SK-N-MC (cell line): Measurements from ENCODE around the gene PRPF6.

Experiments used
- EZH2 ChIP-seq: fragments of 200-600 bp; sonication (generic); IDR thresholded peaks from one replicate; pipeline ENCODE4 v1.6.1; 2017; ENCODE audit warnings: antibody characterized with exemption
- FOXP2 ChIP-seq: optimal IDR thresholded peaks from 2 replicates; pipeline ENCODE3; 2011; ENCODE audit warnings: mild to moderate bottlenecking, moderate library complexity; ENCODE audit not compliant: insufficient read depth; ENCODE audit errors: extremely low read length, control extremely low read depth
- POLR2AphosphoS5 ChIP-seq: IDR thresholded peaks from 2 replicates; pipeline ENCODE4 v1.6.1; 2012; ENCODE audit warnings: mild to moderate bottlenecking, low read depth, low read length, borderline replicate concordance

DNA sequence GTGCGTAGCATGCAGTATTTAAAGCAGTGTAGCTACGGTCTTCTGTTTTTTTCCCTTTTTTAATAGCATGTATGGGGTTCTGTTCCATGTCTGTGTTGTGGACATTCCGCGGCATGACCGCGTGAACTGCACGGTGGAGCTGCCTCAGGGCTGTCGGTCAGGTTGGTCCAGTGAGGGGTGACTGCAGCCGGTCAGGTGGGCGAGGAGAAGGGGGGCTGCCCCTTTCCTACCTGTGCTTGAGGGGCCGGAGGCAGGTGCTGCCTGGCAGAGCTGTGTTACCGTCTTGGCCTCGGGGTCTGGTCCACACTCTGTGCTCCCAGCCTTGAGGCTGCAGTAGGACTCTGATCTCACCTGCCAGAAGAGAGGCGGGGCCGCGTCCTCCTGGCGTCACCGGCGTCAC lies 49.2 kb upstream of the PRPF6 start:
- TF ChIP-seq EZH2 (no peak), POLR2AphosphoS5 (no peak), FOXP2 (no peak)
